H9 (cell line): ENCODE data around the gene WLS. TPM values are rescaled to one million over a fixed set of nuclear protein-coding genes. Genes with fewer than 3 reads are reported as not detected.

ENCODE experiments used
- DNase-seq: peaks from one replicate; pipeline ENCODE4 v3.0.0-alpha.2; 2017
- H2AFZ ChIP-seq: one replicate; pipeline ENCODE4 v1.6.1; 2013; ENCODE audit warnings: mild to moderate bottlenecking, low read length, control low read depth, moderate library complexity
- H2AK5ac ChIP-seq: 2 replicates; pipeline ENCODE4 v1.6.1; 2013; ENCODE audit warnings: low read length, control low read depth, mixed read lengths; ENCODE audit not compliant: insufficient read length
- H2BK120ac ChIP-seq: one replicate; pipeline ENCODE4 v1.6.1; 2013; ENCODE audit warnings: low read depth, mild to moderate bottlenecking, low read length, control low read depth, inconsistent platforms; ENCODE audit not compliant: poor library complexity, severe bottlenecking
- H2BK12ac ChIP-seq: 2 replicates; pipeline ENCODE4 v1.6.1; 2013; ENCODE audit warnings: low read length, control low read depth, mixed read lengths, low read depth; ENCODE audit not compliant: insufficient read length
- H2BK15ac ChIP-seq: 2 replicates; pipeline ENCODE4 v1.6.1; 2013; ENCODE audit warnings: low read depth, low read length, control low read depth
- H2BK20ac ChIP-seq: one replicate; pipeline ENCODE4 v1.6.1; 2013; ENCODE audit warnings: low read depth, mild to moderate bottlenecking, low read length, control low read depth, inconsistent platforms; ENCODE audit not compliant: poor library complexity, severe bottlenecking
- H2BK5ac ChIP-seq: 2 replicates; pipeline ENCODE4 v1.6.1; 2013; ENCODE audit warnings: low read length, control low read depth, mixed read lengths; ENCODE audit not compliant: insufficient read length
- H3K14ac ChIP-seq: 2 replicates; pipeline ENCODE4 v1.6.1; 2013; ENCODE audit warnings: low read length, control low read depth; ENCODE audit not compliant: insufficient read depth
- H3K18ac ChIP-seq: 2 replicates; pipeline ENCODE4 v1.6.1; 2013; ENCODE audit warnings: low read depth, mild to moderate bottlenecking, mixed read lengths, low read length, control low read depth; ENCODE audit not compliant: insufficient read length
- H3K23ac ChIP-seq: 2 replicates; pipeline ENCODE4 v1.6.1; 2013; ENCODE audit warnings: low read length, control low read depth, mixed read lengths, low read depth; ENCODE audit not compliant: insufficient read length
- H3K23me2 ChIP-seq: 2 replicates; pipeline ENCODE4 v1.6.1; 2013; ENCODE audit warnings: low read depth, mild to moderate bottlenecking, mixed read lengths, low read length, control low read depth; ENCODE audit not compliant: insufficient read length, poor library complexity, severe bottlenecking
- H3K27ac ChIP-seq: 2 replicates; pipeline ENCODE4 v1.5.1; 2013; ENCODE audit warnings: low read length, control low read depth, mixed read lengths, low read depth; ENCODE audit not compliant: insufficient read length
- H3K27me3 ChIP-seq: 2 replicates; pipeline ENCODE4 v1.6.1; 2013; ENCODE audit warnings: low read length, control low read depth, inconsistent platforms; ENCODE audit not compliant: insufficient read depth
- H3K4ac ChIP-seq: 2 replicates; pipeline ENCODE4 v1.6.1; 2013; ENCODE audit warnings: low read depth, mild to moderate bottlenecking, control low read depth, inconsistent platforms, low read length, moderate library complexity
- H3K4me1 ChIP-seq: 2 replicates; pipeline ENCODE4 v1.6.1; 2013; ENCODE audit warnings: low read length, control low read depth, inconsistent platforms; ENCODE audit not compliant: insufficient read depth
- H3K4me2 ChIP-seq: 2 replicates; pipeline ENCODE4 v1.6.1; 2013; ENCODE audit warnings: low read length, control low read depth, mixed read lengths; ENCODE audit not compliant: insufficient read length, insufficient read depth
- H3K56ac ChIP-seq: 2 replicates; pipeline ENCODE4 v1.6.1; 2013; ENCODE audit warnings: low read depth, mild to moderate bottlenecking, mixed read lengths, low read length, control low read depth; ENCODE audit not compliant: insufficient read length
- H3K79me1 ChIP-seq: 2 replicates; pipeline ENCODE4 v1.6.1; 2013; ENCODE audit warnings: low read depth, mild to moderate bottlenecking, moderate library complexity, low read length, control low read depth, inconsistent platforms; ENCODE audit not compliant: insufficient read depth, poor library complexity, severe bottlenecking
- H3K79me2 ChIP-seq: 2 replicates; pipeline ENCODE4 v1.6.1; 2013; ENCODE audit warnings: low read length, control low read depth, inconsistent platforms; ENCODE audit not compliant: insufficient read depth
- H3K9ac ChIP-seq: 2 replicates; pipeline ENCODE4 v1.6.1; 2013; ENCODE audit warnings: low read length, control low read depth, mixed read lengths; ENCODE audit not compliant: insufficient read length; ENCODE audit errors: extremely low read depth
- H3K9me3 ChIP-seq: one replicate; pipeline ENCODE4 v1.6.1; 2013; ENCODE audit warnings: low read depth, low read length, inconsistent platforms; ENCODE audit not compliant: control insufficient read depth
- H3T11ph ChIP-seq: one replicate; pipeline ENCODE4 v1.6.1; 2013; ENCODE audit warnings: mild to moderate bottlenecking, low read length, control low read depth, inconsistent platforms
- H4K20me1 ChIP-seq: one replicate; pipeline ENCODE4 v1.6.1; 2013; ENCODE audit not compliant: control insufficient read depth, insufficient read length, insufficient read depth
- H4K5ac ChIP-seq: 2 replicates; pipeline ENCODE4 v1.6.1; 2013; ENCODE audit warnings: low read depth, mild to moderate bottlenecking, mixed read lengths, low read length, control low read depth; ENCODE audit not compliant: insufficient read length
- H4K8ac ChIP-seq: replicated peaks from 2 replicates; pipeline ENCODE4 v1.6.1; 2013; ENCODE audit warnings: low read length, control low read depth, mixed read lengths, low read depth; ENCODE audit not compliant: insufficient read length
- H4K91ac ChIP-seq: 2 replicates; pipeline ENCODE4 v1.6.1; 2013; ENCODE audit warnings: low read depth, mild to moderate bottlenecking, moderate library complexity, mixed read lengths, low read length, control low read depth; ENCODE audit not compliant: insufficient read length
- H3K27ac Mint-ChIP-seq, 3 experiments: 2 replicates in 2 of 3; 3 replicates in 1 of 3; pipeline ENCODE4 v1.8.0; 2020 to 2021; ENCODE audit warnings: mixed read lengths in 3 of 3, mild to moderate bottlenecking in 1 of 3, moderate library complexity in 1 of 3
- H3K27me3 Mint-ChIP-seq: 2 replicates; pipeline ENCODE4 v1.8.0; 2021; ENCODE audit warnings: low read depth, mild to moderate bottlenecking, moderate library complexity, mixed read lengths
- H3K36me3 Mint-ChIP-seq, 3 experiments: 2 replicates in 2 of 3; 3 replicates in 1 of 3; pipeline ENCODE4 v1.8.0; 2020 to 2021; ENCODE audit warnings: low read depth in 3 of 3, mixed read lengths in 3 of 3; ENCODE audit not compliant: insufficient read depth in 1 of 3
- H3K4me1 Mint-ChIP-seq, 2 experiments: 2 replicates each; pipeline ENCODE4 v1.8.0; 2020; ENCODE audit warnings: mixed read lengths in 2 of 2
- H3K4me3 Mint-ChIP-seq, 2 experiments: 2 replicates in 1 of 2; 3 replicates in 1 of 2; pipeline ENCODE4 v1.8.0; 2020 to 2021; ENCODE audit warnings: mild to moderate bottlenecking in 2 of 2, mixed read lengths in 2 of 2, moderate library complexity in 1 of 2
- H3K9me3 Mint-ChIP-seq, 2 experiments: 2 replicates in 1 of 2; 3 replicates in 1 of 2; pipeline ENCODE4 v1.8.0; 2020; ENCODE audit warnings: mild to moderate bottlenecking in 2 of 2, mixed read lengths in 2 of 2, moderate library complexity in 1 of 2
- WGBS: extraction: QIAGEN DNeasy Blood & Tissue Kit; methylation state at CpG from one replicate; pipeline ENCODE4 v1.1.7; 2013; ENCODE audit warnings: missing lambda C conversion rate, low lambda C conversion rate, mixed read lengths; ENCODE audit not compliant: insufficient read length; ENCODE audit errors: extremely low coverage; 5-methylcytosine and 5-hydroxymethylcytosine counted together
- total RNA-seq: library from RNA; stranded (reverse); gene quantifications from 2 replicates; pipeline ENCODE4 v1.2.1, GENCODE V29; 2021
- TF ChIP-seq, protein P1 (sequence below): fragments of 200-600 bp; sonication (generic); conservative IDR thresholded peaks from 3 replicates; pipeline ENCODE4 v1.8.0; 2021; ENCODE audit warnings: antibody characterized with exemption, mild to moderate bottlenecking

Gene WLS
- total RNA-seq, 1 experiment from 2014 or later: 0.94 TPM

GRCh38 chr1:68230484-68230802 lies 1.9 kb downstream of the WLS start:
- no peak for DNase-seq
- no peak overlapping the region for H2AFZ ChIP-seq
- Mint-ChIP-seq H3K4me3 (peak overlapping the region; percentile 53 to 96), H3K27ac (no peak overlapping the region), H3K4me1 (peaks cover 26 to 40% of the 10 kb centered on the region in 2 experiments), H3K36me3 (no peaks in the 10 kb centered on the region; a peak in 1 of 7 replicates), H3K9me3 (peaks cover 0 to 3% of the 10 kb centered on the region in 2 experiments; a peak in 2 of 5 replicates), H3K27me3 (peaks cover 97% of the 10 kb centered on the region)
- peak overlapping the region; percentile 91 for H3K4me2 ChIP-seq
- H3K27me3 ChIP-seq: peaks cover 53% of the 10 kb centered on the region
- no peaks in the 10 kb centered on the region for H3K79me1 ChIP-seq
- H4K8ac ChIP-seq: no peak overlapping the region
- no peak overlapping the region for H4K5ac ChIP-seq
- H2AK5ac ChIP-seq: no peak overlapping the region
- no peaks in the 10 kb centered on the region for H4K20me1 ChIP-seq
- H2BK5ac ChIP-seq: no peak overlapping the region
- H3T11ph ChIP-seq: no peak overlapping the region
- H2BK12ac ChIP-seq: no peak overlapping the region
- no peak overlapping the region for H2BK15ac ChIP-seq
- no peak overlapping the region for H3K4ac ChIP-seq
- no CpG with 5 or more reads among the region's 7 CpGs for WGBS
- H4K91ac ChIP-seq: no peak overlapping the region
- H3K23me2 ChIP-seq: peaks cover 12% of the 10 kb centered on the region
- no peak overlapping the region for H2BK120ac ChIP-seq
- no peak overlapping the region for H3K27ac ChIP-seq
- H3K14ac ChIP-seq: no peak overlapping the region
- no peaks in the 10 kb centered on the region for H3K9me3 ChIP-seq
- H2BK20ac ChIP-seq: no peak overlapping the region
- no peak overlapping the region for H3K18ac ChIP-seq
- H3K23ac ChIP-seq: no peak overlapping the region
- no peak overlapping the region for H3K56ac ChIP-seq
- TF ChIP-seq, protein P1, sequence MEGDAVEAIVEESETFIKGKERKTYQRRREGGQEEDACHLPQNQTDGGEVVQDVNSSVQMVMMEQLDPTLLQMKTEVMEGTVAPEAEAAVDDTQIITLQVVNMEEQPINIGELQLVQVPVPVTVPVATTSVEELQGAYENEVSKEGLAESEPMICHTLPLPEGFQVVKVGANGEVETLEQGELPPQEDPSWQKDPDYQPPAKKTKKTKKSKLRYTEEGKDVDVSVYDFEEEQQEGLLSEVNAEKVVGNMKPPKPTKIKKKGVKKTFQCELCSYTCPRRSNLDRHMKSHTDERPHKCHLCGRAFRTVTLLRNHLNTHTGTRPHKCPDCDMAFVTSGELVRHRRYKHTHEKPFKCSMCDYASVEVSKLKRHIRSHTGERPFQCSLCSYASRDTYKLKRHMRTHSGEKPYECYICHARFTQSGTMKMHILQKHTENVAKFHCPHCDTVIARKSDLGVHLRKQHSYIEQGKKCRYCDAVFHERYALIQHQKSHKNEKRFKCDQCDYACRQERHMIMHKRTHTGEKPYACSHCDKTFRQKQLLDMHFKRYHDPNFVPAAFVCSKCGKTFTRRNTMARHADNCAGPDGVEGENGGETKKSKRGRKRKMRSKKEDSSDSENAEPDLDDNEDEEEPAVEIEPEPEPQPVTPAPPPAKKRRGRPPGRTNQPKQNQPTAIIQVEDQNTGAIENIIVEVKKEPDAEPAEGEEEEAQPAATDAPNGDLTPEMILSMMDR: no peak
- H3K4me1 ChIP-seq: no peaks in the 10 kb centered on the region
- H3K9ac ChIP-seq: no peak overlapping the region
- no peaks in the 10 kb centered on the region for H3K79me2 ChIP-seq
